Thymus (tissue), 11 donors: ENCODE measurements around the gene HAUS1. TPM values are rescaled to one million over a fixed set of nuclear protein-coding genes. Genes with fewer than 3 reads are reported as not detected.
"Not testable (repeated sequence)": the region's sequence is repeated elsewhere in the genome, so short reads cannot be mapped to it uniquely, and the experiment has no call there.

Source experiments
- DNase-seq, 9 donors: peaks; one replicate each; pipeline ENCODE4 v3.0.0-alpha.2; 2013; ENCODE audit warnings: low spot score in 9 of 9, low read depth in 6 of 9, missing footprints in 1 of 9
- H3K27ac ChIP-seq, 2 donors: one replicate each; pipeline ENCODE4 v1.5.1; 2013; ENCODE audit warnings: control low read depth in 1 of 2, low read depth in 1 of 2, low read length in 1 of 2, mild to moderate bottlenecking in 1 of 2, moderate library complexity in 1 of 2
- H3K27me3 ChIP-seq, 2 donors: one replicate each; pipeline ENCODE4 v1.5.1; 2013; ENCODE audit warnings: low read length in 1 of 2; ENCODE audit not compliant: control insufficient read depth in 2 of 2, insufficient read depth in 1 of 2
- H3K36me3 ChIP-seq, 2 donors: one replicate each; pipeline ENCODE4 v1.5.1; 2013; ENCODE audit warnings: low read length in 1 of 2, mild to moderate bottlenecking in 1 of 2, moderate library complexity in 1 of 2; ENCODE audit not compliant: control insufficient read depth in 2 of 2, insufficient read depth in 2 of 2
- H3K4me1 ChIP-seq, 2 donors: one replicate each; pipeline ENCODE4 v1.5.1; 2013; ENCODE audit warnings: low read length in 2 of 2; ENCODE audit not compliant: control insufficient read depth in 2 of 2, insufficient read depth in 2 of 2
- H3K4me3 ChIP-seq, 2 donors: one replicate each; pipeline ENCODE4 v1.5.1; 2013; ENCODE audit warnings: low read length in 2 of 2, control low read depth in 1 of 2, mild to moderate bottlenecking in 1 of 2
- H3K9me3 ChIP-seq, 2 donors: one replicate each; pipeline ENCODE4 v1.5.1; 2013; ENCODE audit warnings: low read length in 1 of 2, mild to moderate bottlenecking in 1 of 2; ENCODE audit not compliant: control insufficient read depth in 2 of 2, insufficient read depth in 1 of 2
- WGBS: extraction: QIAGEN DNeasy Blood & Tissue Kit; methylation state at CpG from one replicate; pipeline ENCODE4 v1.1.7; 2013; 5-methylcytosine and 5-hydroxymethylcytosine counted together
- polyA plus RNA-seq: library from polyadenylated mRNA; stranded (reverse); fragments of 200-250 nt; gene quantifications from one replicate; pipeline ENCODE4 v1.2.3, GENCODE V29; 2013
- total RNA-seq: library from RNA; stranded (reverse); fragments of 120-200 nt; gene quantifications from one replicate; pipeline ENCODE4 v1.2.4, GENCODE V29; 2013
- donor health status: healthy.

HAUS1 gene
- total and polyA plus RNA-seq, 2 donors, result 45.7 to 72.9 TPM

GRCh38 chr18:46156843-46157242, 52.7 kb downstream of the HAUS1 start:
- DNase-seq, result no peak
- Histone ChIP-seq H3K9me3 (no peaks in the 10 kb centered on the region), H3K4me1 (peaks cover 0 to 25% of the 10 kb centered on the region in 2 donors), H3K36me3 (no peaks in the 10 kb centered on the region), H3K27me3 (no peaks in the 10 kb centered on the region), H3K4me3 (no peak overlapping the region), H3K27ac (no peak overlapping the region)
- 98% methylated on average over 3 of the region's 3 CpGs for WGBS

GRCh38 chr18:46158499-46158898, 54.3 kb downstream of the HAUS1 start:
- Histone ChIP-seq H3K4me3 (no peak overlapping the region), H3K9me3 (no peaks in the 10 kb centered on the region), H3K36me3 (no peaks in the 10 kb centered on the region), H3K27ac (no peak overlapping the region), H3K27me3 (no peaks in the 10 kb centered on the region), H3K4me1 (peaks cover 0 to 20% of the 10 kb centered on the region in 2 donors)
- 96% methylated on average over 3 of the region's 3 CpGs for WGBS
- no peak for DNase-seq

GRCh38 chr18:46160050-46160798, 56.0 kb downstream of the HAUS1 start:
- DNase-seq, result no peak
- Histone ChIP-seq H3K27me3 (no peaks in the 10 kb centered on the region), H3K27ac (no peak overlapping the region), H3K4me1 (peaks cover 0 to 20% of the 10 kb centered on the region in 2 donors), H3K36me3 (no peaks in the 10 kb centered on the region), H3K4me3 (no peak overlapping the region), H3K9me3 (no peaks in the 10 kb centered on the region)
- 95% methylated on average over 4 of the region's 4 CpGs for WGBS

- not testable (repeated sequence) for DNase-seq, H3K9me3 ChIP-seq, H3K27ac ChIP-seq, H3K27me3 ChIP-seq, H3K4me3 ChIP-seq, H3K36me3 ChIP-seq
- H3K4me1 ChIP-seq, result peaks cover 0 to 15% of the 10 kb centered on the region in 2 donors
- WGBS, result 97% methylated on average over 5 of the region's 5 CpGs
Observed at GRCh38 chr18:46160840-46161239, 56.7 kb downstream of the HAUS1 start.

GRCh38 chr18:46161703-46162396, 57.7 kb downstream of the HAUS1 start:
- Histone ChIP-seq H3K27ac (no peak overlapping the region), H3K4me3 (no peak overlapping the region), H3K4me1 (peaks cover 0 to 5% of the 10 kb centered on the region in 2 donors), H3K36me3 (no peaks in the 10 kb centered on the region), H3K27me3 (no peaks in the 10 kb centered on the region), H3K9me3 (no peaks in the 10 kb centered on the region)
- no peak for DNase-seq
- 96% methylated on average over 6 of the region's 6 CpGs for WGBS

- H3K27me3 ChIP-seq, result no peaks in the 10 kb centered on the region
- H3K27ac ChIP-seq, result no peak overlapping the region
- DNase-seq, result no peak
- H3K36me3 ChIP-seq, result no peaks in the 10 kb centered on the region
- peaks cover 4 to 8% of the 10 kb centered on the region in 2 donors for H3K4me1 ChIP-seq
- H3K9me3 ChIP-seq, result no peaks in the 10 kb centered on the region
- no peak overlapping the region for H3K4me3 ChIP-seq
- 97% methylated on average over 3 of the region's 3 CpGs for WGBS
Observed at GRCh38 chr18:46163091-46163490, 58.9 kb downstream of the HAUS1 start.

GRCh38 chr18:46163941-46164499, 59.8 kb downstream of the HAUS1 start:
- WGBS, result 94% methylated on average over 7 of the region's 7 CpGs
- Histone ChIP-seq H3K4me1 (peaks cover 4 to 10% of the 10 kb centered on the region in 2 donors), H3K36me3 (no peaks in the 10 kb centered on the region), H3K9me3 (no peaks in the 10 kb centered on the region), H3K27me3 (no peaks in the 10 kb centered on the region), H3K27ac (no peak overlapping the region), H3K4me3 (no peak overlapping the region)
- no peak for DNase-seq

- DNase-seq, H3K9me3 ChIP-seq, H3K4me3 ChIP-seq, H3K27me3 ChIP-seq, H3K27ac ChIP-seq, H3K36me3 ChIP-seq: not testable (repeated sequence)
- WGBS, result 97% methylated on average over 4 of the region's 4 CpGs
- H3K4me1 ChIP-seq, result peaks cover 4 to 13% of the 10 kb centered on the region in 2 donors
Observed at GRCh38 chr18:46164502-46164901, 60.3 kb downstream of the HAUS1 start.

GRCh38 chr18:46164920-46165319, 60.7 kb downstream of the HAUS1 start:
- Histone ChIP-seq H3K27me3 (no peaks in the 10 kb centered on the region), H3K9me3 (no peaks in the 10 kb centered on the region), H3K4me3 (no peak overlapping the region), H3K4me1 (peaks cover 4 to 13% of the 10 kb centered on the region in 2 donors), H3K36me3 (no peaks in the 10 kb centered on the region), H3K27ac (no peak overlapping the region)
- WGBS, result 98% methylated on average over 13 of the region's 13 CpGs
- no peak for DNase-seq
